Vagina (tissue), 2 donors: ENCODE measurements around the gene ENTPD7.
A peak's percentile ranks its signal among the peaks of the same experiment; 100 is the strongest.

Source experiments
- POLR2A ChIP-seq, 2 donors: fragments of 450-650 bp; IDR thresholded peaks; one replicate each; pipeline ENCODE4 v1.6.1; 2017; ENCODE audit warnings: antibody characterized with exemption in 2 of 2, mild to moderate bottlenecking in 2 of 2, moderate library complexity in 2 of 2
- POLR2AphosphoS5 ChIP-seq, 2 donors: sonication (generic); formaldehyde crosslinking; IDR thresholded peaks; one replicate each; pipeline ENCODE4 v1.9.0; 2017; ENCODE audit warnings: antibody characterized with exemption in 2 of 2, mild to moderate bottlenecking in 2 of 2, low read depth in 1 of 2; ENCODE audit not compliant: insufficient read depth in 1 of 2
- TF ChIP-seq, protein P1 (sequence below), 3 experiments: fragments of 450-650 bp in 2 of 3; fragments of 200-600 bp in 1 of 3; sonication (generic) in 1 of 3; IDR thresholded peaks; one replicate each; pipeline ENCODE4 v1.5.1; 2017 to 2019; ENCODE audit warnings: antibody characterized with exemption in 3 of 3, mild to moderate bottlenecking in 2 of 3, moderate library complexity in 2 of 3

DNA sequence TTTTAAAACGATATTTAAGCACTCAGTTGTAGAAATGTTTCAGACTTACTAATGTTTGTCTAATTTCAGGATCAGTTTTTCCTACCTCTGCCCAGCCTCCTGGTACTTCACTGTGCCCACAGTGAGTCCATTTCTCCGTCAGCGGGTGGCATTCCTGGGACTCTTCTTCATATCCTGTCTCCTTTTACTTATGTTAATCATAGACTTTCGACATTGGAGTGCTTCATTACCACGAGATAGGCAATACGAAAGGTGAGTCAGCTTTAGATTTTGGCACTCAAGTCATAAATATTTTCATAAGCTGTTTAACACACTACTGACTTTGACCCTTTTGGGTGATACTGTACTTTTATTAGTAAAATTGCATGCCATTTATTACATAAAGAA, 2.1 kb downstream of the ENTPD7 start:
- TF ChIP-seq POLR2AphosphoS5 (IDR thresholded peaks at IDR 0.05; ENCODE audit: insufficient read depth in 1 of 2, low read depth in 1 of 2) (peak in 1 of 2 donors; percentile 54), POLR2A (IDR thresholded peaks at IDR 0.05) (no peak)
- TF ChIP-seq, protein P1, sequence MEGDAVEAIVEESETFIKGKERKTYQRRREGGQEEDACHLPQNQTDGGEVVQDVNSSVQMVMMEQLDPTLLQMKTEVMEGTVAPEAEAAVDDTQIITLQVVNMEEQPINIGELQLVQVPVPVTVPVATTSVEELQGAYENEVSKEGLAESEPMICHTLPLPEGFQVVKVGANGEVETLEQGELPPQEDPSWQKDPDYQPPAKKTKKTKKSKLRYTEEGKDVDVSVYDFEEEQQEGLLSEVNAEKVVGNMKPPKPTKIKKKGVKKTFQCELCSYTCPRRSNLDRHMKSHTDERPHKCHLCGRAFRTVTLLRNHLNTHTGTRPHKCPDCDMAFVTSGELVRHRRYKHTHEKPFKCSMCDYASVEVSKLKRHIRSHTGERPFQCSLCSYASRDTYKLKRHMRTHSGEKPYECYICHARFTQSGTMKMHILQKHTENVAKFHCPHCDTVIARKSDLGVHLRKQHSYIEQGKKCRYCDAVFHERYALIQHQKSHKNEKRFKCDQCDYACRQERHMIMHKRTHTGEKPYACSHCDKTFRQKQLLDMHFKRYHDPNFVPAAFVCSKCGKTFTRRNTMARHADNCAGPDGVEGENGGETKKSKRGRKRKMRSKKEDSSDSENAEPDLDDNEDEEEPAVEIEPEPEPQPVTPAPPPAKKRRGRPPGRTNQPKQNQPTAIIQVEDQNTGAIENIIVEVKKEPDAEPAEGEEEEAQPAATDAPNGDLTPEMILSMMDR (IDR thresholded peaks at IDR 0.05): no peak
